ENCODE data around the gene MTX2.
"Not testable (repeated sequence)": the region's sequence is repeated elsewhere in the genome, so short reads cannot be mapped to it uniquely, and the experiment has no call there.

Gene MTX2

DNA sequence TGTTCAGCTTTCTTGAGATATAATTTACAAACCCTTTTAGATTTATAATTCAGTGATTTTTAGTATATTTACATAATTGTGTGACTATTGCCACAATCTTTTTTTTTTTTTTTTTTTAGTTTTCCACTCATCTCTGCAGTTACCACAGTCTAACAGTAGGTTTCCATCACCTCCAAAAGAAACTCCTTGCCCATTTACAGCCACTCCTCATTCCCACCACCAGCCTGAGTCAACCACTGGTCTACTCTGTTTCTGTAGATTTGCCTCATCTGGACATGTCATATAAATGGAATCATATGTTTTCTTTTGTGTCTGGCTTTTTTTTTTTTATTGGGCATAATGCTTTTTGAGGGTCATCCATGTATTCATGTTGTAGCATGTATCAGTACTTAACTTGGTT lies 16.1 kb downstream of the MTX2 start:
- DNase-seq (ENCODE audit: low read depth in 3 of 3), result no peak

DNA sequence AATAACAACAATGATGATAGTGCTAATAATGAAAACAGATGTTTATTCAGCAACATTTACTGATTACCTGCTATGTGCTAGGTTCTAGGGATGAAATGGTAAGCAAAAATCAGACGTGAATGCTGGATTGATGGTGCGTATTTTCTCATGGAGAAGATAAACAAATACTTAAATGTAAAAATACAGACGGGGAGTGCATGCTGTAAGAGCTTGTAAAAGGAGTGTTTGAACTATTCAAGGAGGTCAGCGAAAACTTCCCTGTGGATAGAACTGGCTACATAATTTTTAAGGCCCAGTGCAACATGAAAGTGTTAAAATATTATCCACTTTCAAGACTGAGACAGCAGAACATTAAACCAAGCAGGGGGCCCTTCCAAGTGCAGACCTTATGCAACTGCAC lies 22.1 kb downstream of the MTX2 start:
- DNase-seq (ENCODE audit: low read depth in 3 of 3), result no peak

DNA sequence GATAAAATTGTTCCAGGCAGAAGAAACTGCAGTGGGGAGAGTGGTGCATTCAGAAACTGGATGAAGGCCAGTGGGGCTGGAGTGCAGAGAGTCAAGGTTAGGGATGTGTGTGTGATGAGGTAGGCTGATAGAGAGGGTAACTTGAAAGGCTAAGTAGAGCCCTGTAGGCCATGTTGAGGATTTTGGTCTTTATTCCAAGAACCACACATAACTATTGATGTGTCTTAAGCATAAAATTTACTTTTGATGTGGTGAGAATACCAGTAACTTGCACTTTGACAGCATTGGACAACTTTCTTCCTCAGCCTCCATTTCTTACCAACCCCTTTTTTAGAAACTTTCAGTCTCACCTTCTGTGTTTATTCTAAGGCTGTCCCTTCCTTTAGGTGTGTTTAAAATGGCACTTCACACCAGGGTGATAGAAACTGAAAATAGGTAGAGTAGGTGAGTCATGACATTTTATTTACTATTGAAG lies 22.6 kb downstream of the MTX2 start:
- DNase-seq (ENCODE audit: low read depth in 3 of 3), result no peak

DNA sequence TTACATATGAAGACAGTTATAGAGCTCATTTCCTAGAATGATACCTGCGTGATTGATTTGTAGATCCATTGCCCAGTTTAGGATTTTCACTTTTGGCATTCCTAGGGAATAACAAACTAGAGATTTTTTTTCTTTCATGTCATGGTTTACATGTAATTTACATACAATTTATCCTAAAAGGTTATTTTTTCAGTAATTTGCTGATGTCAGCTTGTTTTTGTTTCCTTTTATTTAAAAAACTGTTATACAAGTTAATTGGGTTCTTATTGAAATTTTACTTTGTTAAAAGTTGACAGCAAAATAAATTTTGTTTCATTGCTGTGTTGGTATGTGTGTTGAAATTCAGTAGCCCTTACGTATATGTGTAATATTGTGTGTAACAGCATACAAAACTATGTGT lies 23.4 kb downstream of the MTX2 start:
- DNase-seq (ENCODE audit: low read depth in 3 of 3), result no peak

DNA sequence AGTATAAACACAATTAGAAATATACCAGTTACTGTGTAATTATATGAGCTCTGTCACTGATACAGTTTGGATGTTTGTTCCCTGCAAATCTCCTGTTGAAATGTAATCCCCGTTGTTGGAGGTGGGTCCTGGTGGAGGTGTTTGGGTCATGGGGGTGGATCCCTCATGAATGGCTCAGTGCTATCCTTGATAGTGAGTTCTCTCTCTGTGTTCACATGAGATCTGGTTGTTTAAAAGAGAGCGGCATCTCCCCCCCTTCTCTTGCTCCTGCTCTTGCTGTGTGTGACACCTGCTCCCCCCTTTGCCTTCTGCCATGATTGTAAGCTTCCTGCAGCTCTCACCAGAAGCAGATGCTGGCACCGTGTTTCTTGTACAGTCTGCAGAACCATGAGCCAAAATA lies 24.1 kb downstream of the MTX2 start:
- DNase-seq (ENCODE audit: low read depth in 3 of 3), result no peak

DNA sequence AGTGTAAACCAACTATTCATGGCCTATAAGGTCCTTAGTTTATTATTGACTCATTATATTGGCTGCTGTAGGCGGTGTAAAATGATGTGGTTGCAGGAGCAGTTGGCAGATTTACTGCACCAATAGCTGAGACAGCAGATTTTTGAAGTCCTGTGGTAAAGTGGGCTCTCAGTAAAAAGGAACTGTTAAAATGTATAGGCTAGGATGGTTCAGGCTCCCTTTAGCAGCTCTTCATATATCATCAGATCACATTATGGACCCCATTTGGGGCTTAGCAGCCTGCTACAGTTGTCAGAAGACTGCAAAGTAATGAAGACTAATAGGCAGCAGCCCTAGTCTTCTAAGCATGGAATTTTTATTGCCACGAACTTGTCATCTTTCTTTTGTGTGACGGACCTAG lies 27.8 kb downstream of the MTX2 start:
- DNase-seq (ENCODE audit: low read depth in 3 of 3), result no peak

DNA sequence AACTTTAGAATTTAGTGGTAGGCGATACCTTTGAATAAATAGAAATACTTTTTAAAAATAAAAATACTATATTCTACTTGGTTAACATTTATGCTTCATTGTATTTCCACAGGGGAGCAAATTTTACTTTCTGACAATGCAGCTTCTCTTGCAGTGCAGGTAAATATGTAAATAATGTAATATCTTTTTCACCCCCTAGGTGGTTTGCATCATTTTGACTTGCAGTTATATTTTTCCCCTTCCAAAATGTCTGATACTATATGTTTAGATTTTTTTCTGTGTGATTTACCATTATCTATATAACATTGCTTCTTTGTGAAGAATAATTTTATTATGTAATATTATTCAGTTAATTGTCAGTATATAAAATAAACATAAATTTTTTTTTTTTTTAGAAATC lies 28.5 kb downstream of the MTX2 start:
- no peak for DNase-seq (ENCODE audit: low read depth in 3 of 3)

DNA sequence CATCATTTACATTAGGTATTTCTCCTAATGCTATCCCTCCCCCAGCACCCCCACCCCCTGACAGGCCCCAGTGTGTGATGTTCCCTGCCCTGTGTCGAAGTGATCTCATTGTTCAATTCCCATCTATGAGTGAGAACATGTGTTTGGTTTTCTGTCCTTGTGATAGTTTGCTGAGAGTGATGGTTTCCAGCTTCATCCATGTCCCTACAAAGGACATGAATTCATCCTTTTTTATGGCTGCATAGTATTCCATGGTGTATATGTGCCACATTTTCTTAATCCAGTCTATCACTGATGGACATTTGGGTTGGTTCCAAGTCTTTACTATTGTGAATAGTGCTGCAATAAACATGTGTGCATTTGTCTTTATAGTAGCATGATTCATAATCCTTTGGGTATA lies 36.8 kb downstream of the MTX2 start:
- DNase-seq (ENCODE audit: low read depth in 3 of 3), result not testable (repeated sequence)

DNA sequence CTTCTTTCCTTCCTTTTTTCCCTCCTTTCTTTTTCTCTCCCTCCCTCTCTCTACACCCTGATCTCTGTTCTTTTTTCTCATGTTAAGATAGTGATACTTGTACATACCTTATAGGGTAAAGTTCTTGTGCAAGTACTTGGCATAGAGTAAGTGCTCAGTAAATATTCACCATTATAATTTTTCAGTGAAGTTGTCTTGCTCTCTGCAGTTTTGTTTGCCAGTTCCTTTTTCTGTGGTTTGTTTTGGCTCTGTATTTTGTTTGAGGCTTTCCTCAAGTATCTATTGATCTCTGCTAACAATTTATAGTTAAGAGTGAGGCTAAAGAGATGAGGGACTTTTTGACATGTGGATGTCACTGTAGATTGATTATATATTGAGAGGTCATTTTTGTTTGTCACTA lies 48.0 kb downstream of the MTX2 start:
- DNase-seq (ENCODE audit: low read depth in 3 of 3), result no peak

DNA sequence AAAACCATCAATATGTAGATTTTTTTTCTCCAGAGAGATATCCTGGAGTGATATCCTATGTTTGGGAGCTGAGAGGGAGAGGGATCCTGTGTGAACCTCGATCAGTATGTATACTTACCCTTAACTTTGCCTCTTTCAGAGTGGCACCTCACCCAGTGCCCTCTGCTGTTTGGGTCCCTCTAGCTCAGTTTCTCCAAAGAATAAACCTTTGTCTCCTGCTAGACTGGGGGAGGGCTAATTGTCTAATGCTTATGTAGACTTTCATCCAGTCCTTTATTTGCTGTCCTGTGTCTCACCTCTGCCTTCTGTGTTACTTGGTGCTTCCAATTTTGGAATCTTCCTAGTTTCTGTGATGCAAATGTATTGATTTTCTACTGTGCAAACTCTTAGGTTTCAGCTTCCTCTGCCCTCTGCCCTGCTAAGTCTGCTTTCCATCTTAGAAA lies 48.4 kb downstream of the MTX2 start:
- no peak for DNase-seq (ENCODE audit: low read depth in 3 of 3)

DNA sequence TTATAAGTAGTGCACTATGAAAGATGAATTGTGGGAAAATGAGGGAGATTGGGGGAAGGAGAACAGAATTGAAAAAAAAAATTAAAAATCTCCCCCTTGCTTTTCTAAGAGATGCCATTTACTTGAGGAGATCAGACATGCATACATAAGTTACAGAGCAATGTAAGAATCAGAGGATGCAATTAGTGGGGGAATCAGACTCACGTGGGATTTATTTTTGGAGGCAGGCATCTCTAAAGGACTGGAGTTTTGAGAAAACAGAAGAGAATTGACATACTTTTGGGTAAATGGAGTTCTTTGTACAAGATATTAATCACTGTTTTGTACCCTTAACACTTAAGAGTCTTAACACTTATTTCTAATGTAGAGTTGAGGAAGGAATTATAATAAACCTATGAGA lies 52.7 kb downstream of the MTX2 start:
- DNase-seq (ENCODE audit: low read depth in 3 of 3), result no peak

DNA sequence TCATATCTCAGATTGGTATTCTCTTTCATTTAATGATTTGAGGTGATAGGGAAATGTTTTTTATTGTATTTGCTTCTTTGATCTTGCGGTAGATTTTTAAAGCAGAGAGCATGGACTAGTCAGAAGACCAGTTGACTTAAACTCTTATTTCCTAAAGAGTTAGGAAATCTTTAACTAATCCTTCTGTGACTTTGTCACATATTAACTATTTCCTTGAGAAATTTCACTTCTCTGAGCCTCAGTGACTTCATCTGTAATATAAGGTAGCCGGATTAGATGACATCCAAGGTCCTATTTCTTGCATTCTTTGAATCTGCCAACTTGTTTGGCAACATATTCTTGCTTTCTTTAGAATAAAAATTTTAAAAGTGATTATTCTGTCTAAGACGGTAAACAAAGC lies 55.6 kb downstream of the MTX2 start:
- no peak for DNase-seq (ENCODE audit: low read depth in 3 of 3)

DNA sequence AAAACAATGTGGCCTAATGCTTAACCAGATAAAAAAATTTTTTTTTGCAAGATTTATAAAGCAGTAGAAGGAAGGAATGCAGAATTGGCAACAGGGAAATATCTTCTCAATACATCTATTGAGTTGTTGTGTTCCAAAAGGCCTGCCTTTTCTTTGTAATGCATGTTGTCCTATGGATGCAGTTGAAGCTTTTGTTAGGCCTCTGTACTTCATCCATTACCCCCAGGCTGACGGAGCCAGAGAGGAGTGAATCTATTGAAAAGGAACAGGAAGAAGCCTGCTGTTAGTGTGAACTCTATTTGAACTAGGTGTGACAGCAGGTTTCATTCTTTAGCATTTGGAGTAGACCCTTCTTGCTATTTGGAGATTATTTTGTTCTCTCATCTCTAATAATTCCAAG lies 56.5 kb downstream of the MTX2 start:
- DNase-seq (ENCODE audit: low read depth in 3 of 3), result no peak

DNA sequence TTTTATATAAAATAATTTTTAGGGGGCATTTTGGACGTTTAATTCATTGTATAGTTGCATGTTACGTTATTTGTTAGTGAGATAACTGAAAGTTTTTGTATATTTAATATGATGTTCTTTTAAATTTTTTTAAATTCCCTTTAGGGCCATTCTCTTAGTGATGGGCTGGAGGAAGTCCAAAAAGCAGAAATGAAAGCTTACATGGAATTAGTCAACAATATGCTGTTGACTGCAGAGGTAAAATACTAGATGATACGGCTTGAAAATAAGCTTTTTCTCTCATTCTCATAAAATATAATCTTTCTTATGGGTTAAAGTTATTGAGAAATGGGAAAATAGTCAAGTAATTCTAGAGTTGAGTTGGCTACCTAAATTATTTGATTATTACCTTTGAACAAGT lies 58.9 kb downstream of the MTX2 start:
- DNase-seq (ENCODE audit: low read depth in 3 of 3), result no peak

DNA sequence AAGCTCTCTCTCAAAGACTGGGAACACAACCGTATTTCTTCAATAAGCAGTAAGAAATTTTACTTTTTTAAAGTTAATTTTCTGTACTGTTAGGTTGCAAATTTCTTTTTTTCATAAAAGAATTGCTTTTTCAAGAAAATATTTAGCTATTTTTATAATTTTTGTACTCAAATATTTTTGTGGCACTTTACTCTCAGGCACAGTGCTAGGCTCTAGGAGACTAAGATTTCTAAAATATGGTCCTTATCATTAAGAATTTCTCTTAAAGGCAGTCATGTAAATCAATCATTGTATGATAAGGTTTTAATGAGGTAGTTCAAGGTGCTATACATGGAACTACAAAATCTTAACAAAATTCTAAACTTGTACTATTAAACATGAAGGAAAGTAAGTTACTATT lies 61.4 kb downstream of the MTX2 start:
- no peak for DNase-seq (ENCODE audit: low read depth in 3 of 3)

DNA sequence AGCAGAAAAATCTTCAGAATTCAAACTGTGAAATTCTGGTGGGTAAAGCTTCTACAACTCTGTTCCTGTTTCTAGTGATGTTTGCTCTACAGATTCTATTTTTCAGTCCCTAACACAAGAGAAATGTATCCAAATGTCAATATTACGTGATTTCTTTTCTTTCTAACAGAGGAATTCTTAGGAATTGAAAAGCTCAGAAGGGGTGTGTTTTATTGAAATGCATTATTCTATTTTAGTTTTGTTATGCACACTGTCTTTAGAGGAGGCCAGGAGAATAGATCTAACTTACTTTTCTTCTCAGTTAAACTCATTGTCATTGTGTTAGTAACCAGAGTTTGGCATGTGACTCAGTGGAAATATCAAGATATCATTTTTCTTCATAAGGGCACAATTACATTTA lies 62.4 kb downstream of the MTX2 start:
- DNase-seq (ENCODE audit: low read depth in 3 of 3), result no peak

DNA sequence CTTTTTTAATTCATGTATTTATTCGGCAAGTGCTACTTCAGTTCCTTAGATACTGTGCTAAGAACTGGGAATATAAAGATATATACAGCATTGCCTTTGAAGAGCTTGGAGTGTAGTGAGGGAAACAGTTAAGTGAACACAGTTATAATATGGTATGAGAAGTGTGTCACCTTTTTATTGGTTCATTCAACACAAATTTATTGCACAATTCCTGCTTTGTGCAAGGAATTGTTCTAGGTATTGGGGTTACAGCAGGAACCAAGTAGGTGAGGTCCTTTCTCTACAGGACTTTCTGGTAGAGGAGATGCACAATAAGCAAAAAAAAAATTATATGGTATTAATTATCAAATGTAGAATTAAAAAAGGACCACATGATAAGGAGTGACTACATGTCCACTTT lies 65.5 kb downstream of the MTX2 start:
- no peak for DNase-seq (ENCODE audit: low read depth in 3 of 3)

DNA sequence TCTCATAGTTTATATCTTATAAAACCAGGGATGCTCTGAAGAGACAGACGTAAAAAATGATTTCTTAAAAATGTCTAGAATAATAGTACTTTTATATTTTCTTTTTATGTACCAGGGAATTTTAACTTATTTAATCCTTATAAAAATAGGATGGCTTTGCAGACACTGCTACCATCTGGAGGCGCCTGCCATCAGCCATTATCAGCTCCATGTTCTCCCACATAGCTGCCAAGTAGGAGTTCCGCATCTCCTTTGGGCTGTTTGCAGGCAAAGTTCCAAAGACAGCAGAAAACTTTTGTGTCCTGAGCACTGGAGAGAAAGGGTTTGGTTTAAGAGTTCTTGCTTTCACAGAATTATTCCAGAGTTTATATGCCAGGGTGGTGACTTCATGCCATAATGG lies 69.2 kb downstream of the MTX2 start:
- no peak for DNase-seq (ENCODE audit: low read depth in 3 of 3)

DNA sequence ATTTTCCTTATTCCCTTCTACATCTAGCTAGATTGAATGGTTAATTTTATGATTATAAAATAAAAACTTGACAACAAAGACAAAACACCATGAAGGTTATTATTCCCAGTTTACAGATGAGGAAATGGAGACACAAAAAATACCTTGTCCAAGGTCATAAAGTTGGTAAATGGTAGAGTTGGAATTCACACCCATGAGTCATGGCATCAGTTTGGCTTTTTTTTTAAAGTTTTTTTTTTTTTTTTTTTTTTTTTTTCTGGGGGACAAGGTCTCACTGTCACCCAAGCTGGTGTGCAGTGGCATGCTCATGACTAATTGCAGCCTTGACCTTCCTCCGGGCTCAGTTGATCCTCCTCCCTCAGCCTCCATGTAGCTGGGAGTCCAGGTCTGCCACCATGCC lies 70.0 kb downstream of the MTX2 start:
- DNase-seq (ENCODE audit: low read depth in 3 of 3), result no peak

DNA sequence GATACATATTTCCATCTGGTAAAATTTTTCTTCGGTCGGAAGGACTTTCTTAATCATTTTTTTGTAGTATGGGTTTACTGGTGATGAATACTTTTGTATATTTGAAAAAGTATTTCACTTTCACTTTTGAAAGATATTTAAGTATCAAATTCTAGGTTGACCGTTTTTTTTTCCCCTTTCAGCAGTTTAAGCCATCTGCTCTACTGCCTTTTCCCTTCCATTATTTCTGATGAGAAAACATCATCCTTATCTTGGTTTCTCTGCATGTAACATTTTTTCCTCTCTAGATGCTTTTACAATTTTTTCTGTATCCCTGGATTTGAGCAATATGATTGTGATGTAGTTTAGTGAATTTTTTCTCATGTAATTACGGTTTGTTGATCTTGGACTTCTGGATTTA lies 87.0 kb downstream of the MTX2 start:
- no peak for DNase-seq (ENCODE audit: low read depth in 3 of 3)

DNA sequence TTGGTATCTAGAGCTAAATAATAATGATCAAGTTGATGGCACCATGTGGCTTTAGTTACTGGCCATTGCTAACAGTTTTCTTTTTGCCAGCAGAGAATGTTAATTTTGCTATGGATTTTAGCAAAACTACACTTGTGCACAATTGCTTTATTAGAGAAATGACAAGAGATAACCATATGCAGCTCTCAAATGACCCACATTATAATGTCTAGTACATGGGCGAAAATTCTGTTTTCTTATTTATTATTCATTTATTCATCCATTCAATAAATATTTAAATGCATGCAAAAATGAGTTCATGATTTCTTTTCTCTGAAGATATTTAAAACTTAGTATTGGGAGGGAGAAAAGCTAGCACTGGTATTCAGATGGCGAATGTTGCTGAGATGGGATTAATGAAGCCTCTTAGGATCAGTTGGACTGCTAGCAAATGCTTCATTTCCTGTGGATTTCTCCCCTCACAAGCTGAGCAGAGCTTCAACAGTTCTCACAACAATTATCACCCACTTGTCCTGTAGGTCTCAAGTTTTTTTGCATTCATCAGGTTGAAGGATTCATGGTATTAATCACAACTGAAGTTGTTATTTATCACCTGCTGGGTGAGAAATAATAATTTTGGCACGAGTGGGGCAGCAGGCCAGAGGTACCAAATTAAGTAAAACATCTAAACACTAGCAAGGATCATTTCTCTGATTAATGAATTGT lies 95.2 kb downstream of the MTX2 start:
- DNase-seq (ENCODE audit: low read depth in 3 of 3), result no peak

DNA sequence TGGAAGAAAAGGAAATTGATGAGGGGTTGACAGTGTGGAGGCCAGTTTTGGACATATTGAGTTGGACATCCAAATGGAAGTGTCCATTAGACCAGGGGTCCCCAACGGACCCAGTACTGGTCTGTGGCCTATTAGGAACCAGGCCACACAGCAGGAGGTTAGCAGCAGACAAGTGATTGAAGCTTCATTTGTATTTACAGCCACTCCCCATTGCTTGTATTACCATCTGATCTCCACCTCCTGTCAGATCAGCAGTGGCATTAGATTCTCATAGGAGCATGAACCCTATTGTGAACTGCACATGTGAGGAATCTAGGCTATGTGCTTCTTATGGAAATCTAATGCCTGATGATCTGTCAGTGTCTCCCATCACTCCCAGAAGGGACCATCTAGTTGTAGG lies 99.1 kb downstream of the MTX2 start:
- DNase-seq (ENCODE audit: low read depth in 3 of 3), result no peak

DNA sequence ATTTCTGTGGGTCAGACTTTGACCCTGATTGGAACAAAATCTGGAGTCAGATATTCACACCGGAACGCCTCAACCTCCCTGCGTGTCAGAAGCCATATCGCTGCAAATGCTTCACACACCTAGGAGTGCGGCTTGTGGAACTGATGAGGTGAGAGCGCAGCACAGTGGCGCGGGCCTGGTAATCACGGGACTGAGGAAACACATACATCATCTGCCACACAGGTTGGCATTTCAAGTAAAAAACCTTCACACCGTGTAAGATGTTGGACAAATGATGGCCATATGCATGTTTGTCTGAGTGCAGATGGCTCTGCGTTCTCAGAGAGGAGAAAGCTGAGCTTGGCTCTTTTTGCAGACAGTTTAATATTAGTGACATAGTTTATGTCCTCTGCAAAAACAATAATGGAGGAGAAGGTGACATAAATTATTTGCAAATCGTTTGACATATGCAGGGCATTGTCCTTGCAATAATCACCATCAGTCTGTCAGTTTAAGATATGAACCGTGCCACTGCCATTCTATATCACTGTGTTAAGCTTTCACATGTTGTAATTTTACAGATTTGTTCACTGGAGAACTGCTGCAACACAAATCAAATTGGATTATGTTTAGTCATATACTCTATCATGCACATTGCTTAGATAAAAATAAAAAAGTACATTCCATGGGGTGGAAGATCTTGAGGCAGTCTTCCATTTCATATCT lies 101.4 kb downstream of the MTX2 start:
- DNase-seq (ENCODE audit: low read depth in 3 of 3), result no peak

DNA sequence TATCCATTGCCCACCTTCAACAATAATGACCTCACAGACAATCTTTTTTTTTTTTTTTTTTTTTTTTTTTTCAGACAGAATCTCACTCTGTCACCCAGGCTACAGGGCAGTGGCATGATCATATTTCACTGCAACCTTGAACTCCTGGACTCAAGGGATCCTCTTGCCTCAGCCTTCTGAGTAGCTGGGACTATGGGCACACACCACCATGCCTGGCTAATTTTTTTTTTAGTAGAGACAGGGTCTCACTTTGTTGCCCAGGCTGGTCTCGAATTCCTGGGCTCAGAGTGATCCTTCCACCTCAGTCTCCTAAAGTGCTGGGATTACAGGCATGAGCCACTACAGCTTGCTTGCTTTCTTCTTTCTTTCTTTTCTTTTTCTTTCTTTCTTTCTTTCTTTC lies 103.9 kb downstream of the MTX2 start:
- not testable (repeated sequence) for DNase-seq (ENCODE audit: low read depth in 3 of 3)

All from stimulated activated CD4-positive, alpha-beta T cell treated with anti-CD3 and anti-CD28 coated beads, TNF-alpha, amount 100 ng/mL, for 24 hours (primary cell).